Measurements from ENCODE around the gene TMEM233.

DNA sequence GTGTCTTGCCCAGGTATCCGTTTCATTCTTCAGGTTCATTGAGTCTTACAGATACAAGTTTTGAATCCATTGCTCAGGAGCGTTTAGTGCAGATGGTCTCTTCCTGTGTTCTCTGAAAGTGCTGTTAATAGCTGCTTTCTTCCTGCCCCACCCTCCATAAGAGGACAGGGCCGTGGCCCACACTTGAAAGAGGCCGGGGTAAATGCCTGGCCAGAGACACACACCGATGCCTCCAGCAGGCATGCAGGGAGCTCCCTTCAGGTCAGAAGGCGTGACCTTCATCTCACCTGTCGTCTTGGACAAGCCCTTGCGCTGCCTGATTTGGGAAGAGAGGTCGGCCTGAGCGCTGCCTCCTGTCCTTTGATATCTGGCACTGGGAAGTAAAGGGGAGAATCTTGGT lies 85.9 kb downstream of the TMEM233 start:
- TF ChIP-seq, protein P1, sequence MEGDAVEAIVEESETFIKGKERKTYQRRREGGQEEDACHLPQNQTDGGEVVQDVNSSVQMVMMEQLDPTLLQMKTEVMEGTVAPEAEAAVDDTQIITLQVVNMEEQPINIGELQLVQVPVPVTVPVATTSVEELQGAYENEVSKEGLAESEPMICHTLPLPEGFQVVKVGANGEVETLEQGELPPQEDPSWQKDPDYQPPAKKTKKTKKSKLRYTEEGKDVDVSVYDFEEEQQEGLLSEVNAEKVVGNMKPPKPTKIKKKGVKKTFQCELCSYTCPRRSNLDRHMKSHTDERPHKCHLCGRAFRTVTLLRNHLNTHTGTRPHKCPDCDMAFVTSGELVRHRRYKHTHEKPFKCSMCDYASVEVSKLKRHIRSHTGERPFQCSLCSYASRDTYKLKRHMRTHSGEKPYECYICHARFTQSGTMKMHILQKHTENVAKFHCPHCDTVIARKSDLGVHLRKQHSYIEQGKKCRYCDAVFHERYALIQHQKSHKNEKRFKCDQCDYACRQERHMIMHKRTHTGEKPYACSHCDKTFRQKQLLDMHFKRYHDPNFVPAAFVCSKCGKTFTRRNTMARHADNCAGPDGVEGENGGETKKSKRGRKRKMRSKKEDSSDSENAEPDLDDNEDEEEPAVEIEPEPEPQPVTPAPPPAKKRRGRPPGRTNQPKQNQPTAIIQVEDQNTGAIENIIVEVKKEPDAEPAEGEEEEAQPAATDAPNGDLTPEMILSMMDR (IDR thresholded peaks at IDR 0.05; ENCODE audit: borderline replicate concordance, extremely low read depth, low read length, poor library complexity, severe bottlenecking) = no peak
- TF ChIP-seq EZH2 (IDR thresholded peaks at IDR 0.05; ENCODE audit: borderline replicate concordance, low read depth, low read length, severe bottlenecking) = no peak

All from DND-41 (cell line).